Raji (cell line): Measurements from ENCODE around the gene SLC38A3.

Experiments used
- POLR2A ChIP-seq: IDR thresholded peaks from 2 replicates; pipeline ENCODE4 v1.6.1; 2011; ENCODE audit warnings: low read depth, low read length, control low read depth; ENCODE audit not compliant: insufficient read depth

Gene SLC38A3

GRCh38 chr3:50204804-50205412 lies at the start of gene SLC38A3:
Gene SLC38A3, plus strand, starts transcription at chr3:50205271. Its CDS starts 8,929 bp downstream, at chr3:50214200.
- no peak for TF ChIP-seq POLR2A

DNA sequence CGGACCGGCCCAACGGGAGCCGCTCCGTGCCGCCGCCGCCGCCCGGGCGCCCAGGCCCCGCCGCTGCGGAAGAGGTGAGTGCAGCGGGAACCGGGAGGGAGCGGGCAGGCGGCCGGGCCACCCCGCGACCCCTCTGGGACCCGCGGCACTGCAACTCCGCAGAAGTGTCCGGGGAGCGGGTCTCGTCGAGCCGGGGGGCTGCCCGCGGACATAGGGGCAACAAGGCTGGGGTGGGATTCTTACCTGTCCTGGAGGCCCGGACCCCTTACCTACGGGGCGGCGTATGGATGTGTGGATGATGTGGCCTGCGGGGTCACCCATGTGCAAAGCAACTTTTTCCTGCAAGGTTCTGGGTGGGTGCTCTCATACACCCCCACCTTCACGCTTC lies 49.6 kb upstream of the SLC38A3 start:
- no peak for TF ChIP-seq POLR2A

- no peak for TF ChIP-seq POLR2A
Measured at GRCh38 chr3:50155891-50156290, 49.2 kb upstream of the SLC38A3 start.

GRCh38 chr3:50156549-50157493 lies 48.2 kb upstream of the SLC38A3 start:
- no peak for TF ChIP-seq POLR2A

- no peak for TF ChIP-seq POLR2A
Measured at GRCh38 chr3:50157827-50158529, 47.1 kb upstream of the SLC38A3 start.

GRCh38 chr3:50158530-50159146 lies 46.4 kb upstream of the SLC38A3 start:
- no peak for TF ChIP-seq POLR2A

DNA sequence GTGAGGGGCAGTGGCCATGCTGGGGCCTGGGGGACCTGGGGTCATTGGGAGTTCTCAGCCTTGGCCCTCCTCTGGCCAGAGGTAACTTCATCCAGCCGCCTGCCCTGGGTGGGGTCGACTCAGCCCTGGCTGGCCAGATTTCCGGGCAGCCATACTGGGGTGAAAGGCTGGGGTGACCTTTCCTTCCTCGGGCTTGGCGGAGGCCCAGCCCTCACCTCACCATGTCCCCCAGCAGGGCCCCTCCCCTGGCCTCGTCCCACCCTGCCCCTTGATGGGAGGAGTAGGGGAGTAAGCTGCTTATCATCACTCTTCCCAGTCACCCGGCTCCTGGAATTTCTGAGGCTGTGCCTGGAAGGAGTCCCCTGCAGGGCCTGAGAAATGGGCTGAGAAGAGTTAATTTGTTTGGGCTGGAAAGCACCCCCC lies 44.5 kb upstream of the SLC38A3 start:
- TF ChIP-seq POLR2A = no peak

GRCh38 chr3:50161320-50161719 lies 43.8 kb upstream of the SLC38A3 start:
- no peak for TF ChIP-seq POLR2A

DNA sequence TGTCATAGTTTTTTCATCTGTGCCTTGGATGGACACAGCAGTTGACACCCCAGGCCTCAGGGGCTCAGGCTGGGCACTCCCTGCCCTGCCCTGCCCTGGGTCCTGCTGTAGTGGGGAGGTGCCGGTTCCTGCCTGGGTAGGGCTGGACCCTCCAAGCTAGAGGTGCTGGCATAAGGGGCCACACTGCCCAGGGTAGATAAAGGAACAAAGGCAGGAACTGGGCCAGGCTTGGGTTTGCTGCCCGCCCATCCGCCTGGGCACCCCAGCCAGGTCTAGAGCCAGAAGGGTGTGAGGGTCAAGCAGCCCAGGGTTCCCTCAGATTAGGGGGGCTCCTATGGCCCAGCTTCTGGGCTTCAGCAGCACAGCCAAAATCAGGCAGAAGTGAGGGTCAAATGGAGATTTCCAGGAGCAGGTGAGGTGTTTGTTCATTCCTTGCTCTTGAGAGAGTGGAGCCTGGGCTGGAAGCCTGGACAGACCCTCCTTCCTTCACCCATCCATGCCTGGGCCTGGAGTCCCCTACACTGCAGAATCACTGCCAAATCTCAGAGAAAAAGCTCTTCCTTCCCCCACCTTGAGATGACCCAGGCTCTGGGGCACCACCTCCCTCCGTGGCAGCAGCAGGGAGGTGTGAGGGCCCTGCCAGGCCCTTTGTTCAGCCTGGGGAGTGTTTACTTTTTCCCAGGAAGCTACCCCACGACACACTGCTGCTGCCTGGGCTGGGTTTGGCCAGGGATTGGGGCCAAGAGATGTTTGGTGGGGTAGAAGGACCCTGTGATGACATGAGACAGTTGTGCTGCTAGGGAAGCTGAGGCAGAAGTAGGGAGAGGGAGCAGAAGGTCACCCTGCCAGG lies 42.8 kb upstream of the SLC38A3 start:
- TF ChIP-seq POLR2A = no peak

DNA sequence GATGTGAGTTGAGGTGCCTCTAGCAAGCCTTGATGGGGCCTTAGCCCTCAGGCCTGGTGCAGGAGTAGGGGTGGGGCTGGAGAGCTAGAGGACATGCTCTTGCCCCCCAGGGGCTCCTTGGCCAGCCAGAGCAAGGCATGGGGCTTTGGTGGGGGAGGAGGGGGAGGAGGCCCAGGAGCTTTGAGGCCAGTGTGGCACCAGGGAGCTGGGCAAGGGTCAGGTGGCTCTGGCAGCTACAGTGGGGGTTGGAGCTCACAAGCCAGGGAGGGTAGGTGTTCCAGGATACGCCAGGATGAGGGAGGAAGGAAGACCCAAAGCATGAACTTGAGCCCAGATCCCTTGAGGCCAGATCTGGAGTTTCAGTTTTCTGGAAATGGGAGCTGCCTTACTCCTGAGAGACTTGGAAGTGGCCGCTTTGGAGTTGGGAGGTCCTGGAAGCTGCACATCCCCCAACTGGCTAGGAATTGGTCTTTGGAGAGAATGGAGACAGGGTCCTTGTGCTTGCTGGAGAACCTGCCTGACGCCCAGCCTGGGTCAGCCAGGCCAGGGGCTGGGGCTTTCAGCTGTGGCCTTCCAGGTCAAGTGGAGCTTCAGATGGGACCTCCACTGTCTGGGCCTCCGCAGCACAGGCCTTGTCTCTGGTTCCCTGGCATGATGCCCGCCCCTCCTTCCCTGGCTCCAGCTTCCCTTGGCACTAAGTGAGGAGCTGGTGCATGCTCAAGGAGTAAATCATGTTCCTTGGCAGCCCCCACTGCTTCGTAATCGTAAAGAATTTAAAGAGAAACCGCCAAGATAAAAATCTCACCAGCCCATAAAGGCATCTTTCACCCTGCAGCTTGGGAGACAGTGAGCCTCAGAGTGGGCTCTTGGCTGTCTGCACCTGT lies 41.3 kb upstream of the SLC38A3 start:
- no peak for TF ChIP-seq POLR2A

- TF ChIP-seq POLR2A = no peak
Measured at GRCh38 chr3:50164481-50164880, 40.6 kb upstream of the SLC38A3 start.

- no peak for TF ChIP-seq POLR2A
Measured at GRCh38 chr3:50164984-50165909, 39.8 kb upstream of the SLC38A3 start.
